Activated CD8-positive, alpha-beta T cell treated with anti-CD3 and anti-CD28 coated beads for 36 hours (primary cell): ENCODE results near the gene OR51L1. TPM values are rescaled to one million over a fixed set of nuclear protein-coding genes. Genes with fewer than 3 reads are reported as not detected.

ENCODE experiments used
- ATAC-seq: fragments of 200-7000 bp; cut with Tn5 transposase; one replicate; pipeline ENCODE4 v1.10.0; 2021; ENCODE audit warnings: mild to moderate bottlenecking, moderate library complexity
- CTCF ChIA-PET: fragments of 350-600 bp; sonication (Branson Sonifier 250); formaldehyde crosslinking; loops from one replicate; lab custom pipeline; 2021; ENCODE audit warnings: antibody characterized with exemption; lab: Charles Lee
- POLR2A ChIA-PET: fragments of 350-600 bp; sonication (Branson Sonifier 250); formaldehyde crosslinking; loops from one replicate; lab custom pipeline; 2021; ENCODE audit warnings: antibody characterized with exemption; lab: Charles Lee
- DNase-seq: peaks from one replicate; pipeline ENCODE4 v3.0.0-alpha.2; 2020
- H3K27ac Mint-ChIP-seq: one replicate; pipeline ENCODE4 v1.8.0; 2021; ENCODE audit warnings: mild to moderate bottlenecking, mixed read lengths
- H3K27me3 Mint-ChIP-seq: one replicate; pipeline ENCODE4 v1.8.0; 2021; ENCODE audit warnings: mixed read lengths
- H3K36me3 Mint-ChIP-seq: one replicate; pipeline ENCODE4 v1.8.0; 2021; ENCODE audit warnings: low read depth, mixed read lengths
- H3K4me1 Mint-ChIP-seq: one replicate; pipeline ENCODE4 v1.8.0; 2021; ENCODE audit warnings: low read depth, mixed read lengths
- H3K4me3 Mint-ChIP-seq: one replicate; pipeline ENCODE4 v1.8.0; 2021; ENCODE audit warnings: mild to moderate bottlenecking, moderate library complexity, mixed read lengths
- H3K9me3 Mint-ChIP-seq: one replicate; pipeline ENCODE4 v1.8.0; 2021; ENCODE audit warnings: mixed read lengths
- CTCF ChIP-seq: fragments of 200-600 bp; IDR thresholded peaks from one replicate; pipeline ENCODE4 v1.8.0; 2022; ENCODE audit warnings: antibody characterized with exemption, mild to moderate bottlenecking
- intact Hi-C: fragments of 100-400 bp; cut with micrococcal nuclease; formaldehyde crosslinking; loops from one replicate; pipeline ENCODE4 v1.10.0; 2022
- total RNA-seq, 2 experiments: library from RNA; stranded (reverse); gene quantifications; one replicate each; pipeline ENCODE4 v1.2.3, GENCODE V29; 2021

OR51L1 gene
- total RNA-seq, 2 experiments from 2014 or later = not detected

GRCh38 chr11:4991060-4991459, 3.6 kb upstream of the OR51L1 start:
- POLR2A ChIA-PET = no interaction called here
- H3K4me1 Mint-ChIP-seq = no peaks in the 10 kb centered on the region
- CTCF ChIA-PET = interaction anchor here (1.5 kb wide), 1 partner anchor 364 kb away, joined by 4 read pairs; no protein-coding TSS in a partner anchor
- H3K36me3 Mint-ChIP-seq = no peaks in the 10 kb centered on the region
- H3K4me3 Mint-ChIP-seq = no peak overlapping the region
- ATAC-seq (no peak), DNase-seq (no peak)
- H3K27ac Mint-ChIP-seq = no peak overlapping the region
- intact Hi-C loops = no loop called here
- no peak for TF ChIP-seq CTCF
- H3K9me3 Mint-ChIP-seq = no peaks in the 10 kb centered on the region
- no peaks in the 10 kb centered on the region for H3K27me3 Mint-ChIP-seq

DNA sequence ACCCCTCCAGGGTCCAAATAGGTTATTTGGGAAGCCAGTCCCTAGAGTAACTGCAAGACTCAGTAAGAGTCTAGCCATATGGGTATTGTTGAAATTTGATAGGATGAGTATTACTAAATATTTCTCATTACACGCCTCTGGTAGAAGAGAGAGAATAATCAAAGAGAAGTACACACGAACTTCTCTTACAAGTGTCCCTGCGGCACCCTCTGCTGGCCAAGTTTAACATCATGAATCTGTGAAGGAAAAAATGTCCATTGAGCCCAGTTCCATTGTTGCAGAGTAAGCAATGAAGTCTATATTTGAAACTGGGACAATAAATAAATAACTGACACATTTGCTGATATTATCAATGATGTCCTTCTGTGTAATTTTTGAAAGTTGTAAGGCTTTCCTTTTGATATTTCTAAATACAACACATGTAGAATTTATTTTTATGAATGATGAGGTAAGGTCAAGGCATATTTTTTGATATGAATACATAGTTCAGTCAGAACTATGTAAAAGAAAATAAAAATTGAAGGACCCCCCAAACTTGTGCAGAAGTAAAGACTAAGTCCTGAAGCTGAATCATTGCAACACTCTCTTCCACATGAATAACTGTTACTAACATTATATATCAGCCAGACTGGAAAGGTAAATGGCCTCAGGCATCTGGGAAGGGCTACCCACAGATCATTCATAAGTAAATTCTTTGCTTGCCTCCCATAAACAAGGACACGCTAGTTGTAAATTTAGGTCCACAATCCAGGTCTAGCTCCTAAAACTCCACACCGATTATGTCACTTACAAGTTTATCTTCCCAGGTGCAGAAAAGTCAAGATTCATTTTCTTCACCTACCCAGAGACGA, 10.0 kb downstream of the OR51L1 start:
- Mint-ChIP-seq H3K9me3 (no peaks in the 10 kb centered on the region), H3K4me3 (no peak overlapping the region), H3K27ac (no peak overlapping the region), H3K27me3 (peaks cover 6% of the 10 kb centered on the region), H3K36me3 (no peaks in the 10 kb centered on the region), H3K4me1 (no peaks in the 10 kb centered on the region)
- ChIA-PET CTCF (interaction anchor here (1.4 to 1.8 kb wide), 3 partner anchors 368 to 379 kb away, joined by 4 to 6 read pairs (median 4); partner anchors contain the start of gene OR51D1), POLR2A (no interaction called here)
- DNase-seq (peak; percentile 59), ATAC-seq (no peak)
- TF ChIP-seq CTCF = peak; percentile 22
- intact Hi-C loops = loop anchor here (5.0 kb wide), 1 partner anchor 367 kb away; the partner anchor contains the start of gene OR51D1

- ChIA-PET POLR2A (no interaction called here), CTCF (interaction anchor here (1.8 kb wide), 1 partner anchor 371 kb away, joined by 8 read pairs; the partner anchor contains the start of gene OR51D1)
- Mint-ChIP-seq H3K27me3 (peaks cover 2% of the 10 kb centered on the region), H3K36me3 (no peaks in the 10 kb centered on the region), H3K27ac (no peak overlapping the region), H3K4me1 (no peaks in the 10 kb centered on the region), H3K9me3 (no peaks in the 10 kb centered on the region), H3K4me3 (no peak overlapping the region)
- intact Hi-C loops = no loop called here
- DNase-seq (no peak), ATAC-seq (no peak)
- TF ChIP-seq CTCF = no peak
Observed at GRCh38 chr11:5007561-5007960, 12.9 kb downstream of the OR51L1 start.

DNA sequence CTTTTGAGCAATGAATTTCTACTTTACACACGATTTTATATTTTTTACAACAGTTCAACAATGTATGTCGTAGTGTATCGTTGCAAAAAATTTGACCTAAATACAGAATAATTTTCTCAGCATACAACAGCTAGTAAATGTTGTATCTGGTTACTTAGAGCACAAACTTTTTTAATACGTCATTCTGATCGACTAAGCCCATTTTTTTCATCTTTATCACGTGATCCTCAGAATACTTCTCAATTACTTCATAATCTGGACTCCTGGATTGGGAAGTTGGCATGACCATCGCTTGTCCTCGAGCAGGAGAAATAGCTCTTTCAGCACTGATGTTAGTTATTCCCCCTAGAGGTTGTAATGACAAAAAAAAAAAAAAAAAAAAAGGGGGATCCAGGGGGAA, 16.6 kb downstream of the OR51L1 start:
- no peak for DNase-seq
- no peak overlapping the region for H3K27ac Mint-ChIP-seq
- POLR2A ChIA-PET = no interaction called here

More for the DNA sequence above, 16.6 kb downstream of the OR51L1 start:
- Mint-ChIP-seq H3K4me1 (no peaks in the 10 kb centered on the region), H3K9me3 (no peaks in the 10 kb centered on the region), H3K4me3 (no peak overlapping the region), H3K27me3 (peaks cover 2% of the 10 kb centered on the region), H3K36me3 (no peaks in the 10 kb centered on the region)
- no peak for ATAC-seq
- TF ChIP-seq CTCF = no peak
- intact Hi-C loops = no loop called here
- CTCF ChIA-PET = no interaction called here
